GM18868 (cell line): ENCODE measurements around the gene BORCS5.
"Not testable (repeated sequence)": the region's sequence is repeated elsewhere in the genome, so short reads cannot be mapped to it uniquely, and the experiment has no call there.

ENCODE experiments used
- ATAC-seq: cut with Tn5 transposase; IDR thresholded peaks from one replicate; pipeline ENCODE4 v1.9.1; 2021; ENCODE audit warnings: mild to moderate bottlenecking, moderate library complexity; ENCODE audit not compliant: unreplicated experiment

BORCS5 gene

GRCh38 chr12:12356896-12357718 lies at the start of gene BORCS5:
TSS of gene BORCS5 (plus strand) at chr12:12357078. CDS start at chr12:12357452, 374 bp downstream.
- peak; percentile 92 for ATAC-seq

DNA sequence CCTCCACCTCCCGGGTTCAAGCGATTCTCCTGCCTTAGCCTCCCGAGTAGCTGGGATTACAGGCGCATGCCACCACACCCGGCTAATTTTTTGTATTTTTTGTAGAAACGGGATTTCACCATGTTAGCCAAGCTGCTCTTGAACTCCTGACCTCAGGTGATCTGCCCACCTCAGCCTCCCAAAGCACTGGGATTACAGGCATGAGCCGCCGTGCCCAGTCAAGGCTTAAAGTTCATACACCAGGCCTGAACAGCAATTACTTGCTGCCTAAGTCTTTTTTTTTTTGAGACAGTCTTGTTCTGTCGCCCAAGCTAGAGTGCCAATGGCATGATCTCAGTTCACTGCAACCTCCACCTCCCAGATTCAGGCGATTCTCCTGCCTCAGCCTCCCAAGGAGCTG lies 46.2 kb upstream of the BORCS5 start:
- not testable (repeated sequence) for ATAC-seq

DNA sequence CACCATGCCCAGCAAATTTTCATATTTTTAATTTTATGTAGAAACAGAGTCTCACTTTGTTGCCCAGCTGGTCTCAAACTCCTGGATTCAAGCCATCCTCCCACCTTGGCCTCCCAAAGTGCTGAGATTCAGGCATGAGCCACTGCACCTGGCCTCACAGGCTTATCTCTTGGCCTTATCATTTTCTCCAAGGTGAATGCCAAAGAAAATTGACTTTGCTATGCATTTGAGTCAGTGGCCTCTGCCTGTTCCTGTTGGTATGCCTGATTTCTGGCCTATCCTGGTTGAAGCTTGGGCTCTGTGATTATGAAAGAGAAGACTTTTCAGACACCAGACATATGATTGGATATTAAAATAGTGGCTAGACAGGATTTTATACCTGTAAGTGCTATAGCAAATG lies 41.0 kb upstream of the BORCS5 start:
- no peak for ATAC-seq

DNA sequence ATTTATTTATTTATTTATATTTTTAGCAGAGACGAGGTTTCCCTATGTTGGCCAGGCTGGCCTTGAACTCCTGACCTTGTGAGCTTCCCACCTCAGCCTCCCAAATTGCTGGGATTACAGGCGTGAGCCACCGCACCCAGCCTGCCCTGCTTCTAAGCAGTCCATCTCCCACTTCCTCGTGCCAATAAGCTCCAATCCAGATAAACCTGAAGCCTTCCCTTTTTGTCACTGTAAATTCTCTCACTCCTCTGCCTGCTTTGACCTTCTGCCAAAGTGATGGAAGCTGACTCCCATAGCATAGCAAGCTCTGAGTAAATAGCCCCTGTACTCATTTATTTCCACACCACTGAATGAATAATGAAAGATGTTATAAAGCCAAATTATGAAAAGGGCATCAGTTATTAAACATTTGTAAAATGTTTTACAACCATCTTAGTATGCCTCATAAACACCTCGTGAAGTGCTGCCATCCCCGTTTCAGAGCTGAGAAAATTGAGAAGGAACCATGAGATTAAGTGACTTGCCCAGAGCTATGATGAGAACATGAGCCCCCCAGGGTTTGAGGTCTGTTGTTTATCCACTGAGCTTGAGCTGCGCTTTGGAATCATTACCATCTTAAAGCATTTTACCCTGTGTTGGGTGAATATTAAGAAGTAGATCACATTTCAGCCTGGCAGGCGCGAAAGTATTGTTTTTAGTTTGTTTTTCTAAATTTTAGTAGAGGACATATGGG lies 37.3 kb upstream of the BORCS5 start:
- ATAC-seq, result no peak

DNA sequence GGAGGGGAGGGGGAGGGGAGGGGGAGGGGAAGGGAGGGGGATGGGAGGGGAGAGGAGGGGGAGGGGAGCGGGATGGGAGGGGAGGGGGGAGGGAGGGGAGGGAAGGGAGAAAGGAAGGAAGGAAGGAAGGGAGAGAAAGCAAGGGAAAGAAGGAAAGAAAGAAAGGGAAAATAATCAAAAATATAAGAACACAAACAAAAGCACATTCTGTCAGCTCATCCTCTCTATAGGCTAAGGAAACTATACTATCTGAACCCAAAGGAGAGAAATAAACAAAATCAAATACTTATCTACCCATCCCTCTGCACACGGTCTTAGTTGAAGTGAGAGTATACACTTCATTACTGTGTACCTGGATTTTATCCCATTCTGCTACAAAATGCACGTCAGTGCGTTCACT lies 33.8 kb upstream of the BORCS5 start:
- ATAC-seq, result no peak

GRCh38 chr12:12323591-12323990 lies 33.3 kb upstream of the BORCS5 start:
- no peak for ATAC-seq

- no peak for ATAC-seq
These were observed 30.6 kb upstream of the BORCS5 start for GRCh38 chr12:12326262-12326661.

GRCh38 chr12:12327802-12328201 lies 29.1 kb upstream of the BORCS5 start:
- ATAC-seq, result no peak

DNA sequence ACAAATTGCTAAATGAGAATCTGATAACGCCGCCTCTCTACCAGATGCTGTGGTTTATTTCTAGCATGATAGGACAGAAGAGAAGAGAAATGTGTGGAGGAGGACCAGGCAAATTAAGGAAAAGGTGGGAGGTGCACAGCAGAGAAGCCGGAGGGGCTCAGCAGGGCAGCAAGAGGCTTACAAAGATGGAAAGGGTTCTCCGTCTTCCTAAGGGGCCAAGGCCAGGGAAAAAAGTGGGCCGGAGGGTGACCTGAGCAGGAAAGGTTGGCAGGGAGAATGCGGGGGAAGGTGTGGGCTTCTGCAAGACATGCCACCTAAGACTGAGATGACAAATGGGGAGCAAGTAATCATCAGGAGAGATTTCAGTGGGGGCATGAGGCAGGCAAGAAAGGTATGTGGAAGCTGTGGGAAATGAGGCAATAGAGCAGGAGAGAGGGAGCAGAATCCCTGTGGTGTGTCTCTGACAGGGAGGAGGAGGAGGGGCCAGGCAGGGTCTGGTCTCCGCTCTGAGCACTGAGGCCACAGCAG lies 25.6 kb upstream of the BORCS5 start:
- no peak for ATAC-seq

DNA sequence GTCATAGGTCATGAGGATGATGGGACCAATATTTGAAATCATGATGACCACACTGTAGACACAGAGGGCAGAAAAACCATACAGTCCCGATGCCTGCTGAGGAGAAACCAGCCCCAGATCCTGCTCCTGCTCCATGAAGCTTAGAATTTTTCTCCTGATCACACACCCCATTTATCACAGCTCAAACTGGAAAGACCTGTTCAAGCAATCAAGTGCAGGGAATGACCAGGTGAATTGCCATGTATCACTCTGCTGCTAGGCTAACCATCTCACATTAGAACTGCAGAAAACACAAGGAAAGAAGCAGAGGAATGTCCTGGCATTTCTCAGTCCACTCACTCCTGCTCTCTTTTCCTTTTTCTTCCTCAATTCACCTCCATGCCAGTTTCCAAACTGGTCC lies 25.0 kb upstream of the BORCS5 start:
- no peak for ATAC-seq

DNA sequence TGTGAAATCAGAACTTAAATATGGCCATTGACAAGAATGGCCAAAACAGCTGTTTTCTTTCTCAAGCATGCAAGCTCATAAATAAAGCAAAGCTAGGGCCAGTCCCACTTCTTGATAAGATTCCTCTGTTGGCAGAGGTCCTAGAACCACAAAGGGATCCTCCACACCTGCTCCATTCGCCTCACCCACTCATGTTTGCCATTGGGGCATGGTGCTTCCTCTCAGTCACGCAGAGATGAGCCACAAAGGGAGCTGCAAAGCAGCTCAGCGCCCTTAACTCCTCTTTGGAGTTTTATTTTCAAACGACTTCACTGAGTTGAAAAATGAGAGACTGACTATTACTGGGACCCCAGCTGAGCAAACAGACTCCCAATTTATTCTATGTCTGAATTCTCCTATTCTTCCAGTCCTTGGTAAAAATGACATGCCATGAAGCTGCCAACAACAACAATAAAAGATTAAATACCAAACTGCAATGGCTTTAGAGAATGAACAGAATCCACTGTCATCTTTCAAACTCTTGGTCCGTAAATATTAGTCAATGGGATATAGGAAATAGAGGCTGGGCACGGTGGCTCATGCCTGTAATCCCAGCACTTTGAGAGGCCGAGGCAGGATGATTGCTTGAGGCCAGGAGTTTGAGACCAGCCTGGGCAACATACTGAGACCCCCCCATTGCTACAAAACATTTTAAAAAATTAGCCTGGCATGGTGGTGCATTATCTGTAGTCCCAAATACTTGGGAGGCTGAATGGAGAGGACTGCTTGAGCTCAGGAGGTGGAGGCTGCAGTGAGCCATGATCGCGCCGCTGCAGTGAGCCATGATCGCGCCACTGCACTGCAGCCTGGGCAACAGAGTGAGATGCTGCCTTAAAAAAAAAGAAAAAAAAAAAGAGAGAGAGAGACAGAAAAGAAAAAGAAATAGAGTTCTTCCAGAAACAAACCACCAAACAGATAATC lies 23.2 kb upstream of the BORCS5 start:
- no peak for ATAC-seq

DNA sequence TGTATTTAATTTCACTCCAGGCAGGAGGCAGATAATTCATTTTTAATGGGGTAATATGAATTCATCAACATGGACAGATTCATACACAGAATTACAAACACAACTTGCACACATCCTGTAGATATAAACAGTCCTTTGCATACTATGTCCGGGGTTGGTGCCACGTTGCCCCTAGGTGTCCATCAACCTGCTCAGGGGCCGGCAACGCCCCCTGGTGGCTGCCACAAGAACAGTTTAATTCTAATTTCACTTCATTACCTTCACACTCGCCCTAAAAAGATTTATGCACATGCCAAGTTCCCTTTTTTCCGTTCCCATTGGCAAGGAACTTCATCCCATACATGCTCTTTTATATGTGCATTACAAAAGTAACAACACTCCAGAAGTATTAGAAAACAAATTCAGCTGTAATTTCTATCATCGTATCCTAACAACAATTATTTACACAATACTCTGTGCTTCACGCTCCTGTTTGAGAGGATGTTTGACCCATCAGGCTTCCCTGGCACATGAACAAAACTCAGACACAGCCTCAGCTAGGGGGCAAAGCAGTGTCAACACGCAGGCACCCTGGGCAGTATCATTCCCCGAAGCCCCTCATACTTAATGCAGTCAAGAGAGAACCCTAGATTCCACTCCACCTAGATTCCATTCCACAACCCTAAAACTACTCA lies 22.4 kb upstream of the BORCS5 start:
- peak; percentile 59 for ATAC-seq

DNA sequence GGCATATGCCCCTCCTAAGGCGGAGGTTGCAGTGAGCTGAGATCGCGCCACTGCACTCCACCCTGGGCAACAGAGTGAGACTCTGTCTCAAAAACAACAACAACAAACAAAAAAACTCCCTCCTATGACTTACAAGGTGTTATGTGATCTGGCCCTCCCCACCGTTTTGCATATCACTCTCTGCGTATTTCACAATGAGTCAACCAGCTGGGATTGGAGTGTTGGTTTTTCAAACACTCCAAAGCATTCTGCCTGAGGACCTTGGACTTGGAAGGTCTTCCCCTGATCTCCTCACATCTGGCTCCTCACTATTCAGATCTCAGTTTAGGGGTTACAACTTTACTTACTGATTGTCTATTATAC lies 20.8 kb upstream of the BORCS5 start:
- peak; percentile 40 for ATAC-seq

- ATAC-seq, result no peak
These were observed 20.4 kb upstream of the BORCS5 start for GRCh38 chr12:12336511-12336910.

DNA sequence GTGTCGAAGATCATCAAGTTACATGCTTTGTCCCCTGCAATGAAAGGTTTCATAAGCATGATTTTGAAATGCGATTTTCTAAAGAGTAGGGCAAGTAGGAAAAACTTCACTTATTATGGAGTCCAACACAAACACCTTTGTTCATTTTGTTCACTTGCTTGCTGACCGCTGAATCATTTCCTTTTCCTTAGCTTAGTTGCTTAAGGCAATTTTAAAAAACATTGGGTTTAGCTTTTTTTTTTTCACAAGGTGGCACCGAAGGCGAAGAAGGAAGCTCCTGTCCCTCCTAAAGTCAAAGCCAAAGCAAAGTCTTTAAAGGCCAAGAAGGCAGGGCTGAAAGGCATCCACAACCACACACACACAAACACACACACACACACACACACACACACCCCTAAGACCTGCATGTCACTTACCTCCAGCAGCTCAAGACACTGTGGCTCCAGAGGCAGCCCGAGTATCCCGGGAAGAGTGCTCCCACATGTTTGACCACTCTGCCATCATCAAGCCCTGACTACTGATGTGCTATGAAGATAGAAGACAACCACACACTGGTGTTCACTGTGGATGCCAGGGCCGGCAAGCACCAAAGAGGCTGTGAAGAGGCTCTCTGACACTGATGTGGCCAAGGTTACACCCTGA lies 18.2 kb upstream of the BORCS5 start:
- ATAC-seq, result no peak

GRCh38 chr12:12349711-12350665 lies 6.9 kb upstream of the BORCS5 start, which contains the start of gene MANSC1:
TSS of gene MANSC1 (minus strand) at chr12:12350242. CDS start at chr12:12343314, 6,928 bp downstream.
- ATAC-seq, result peak; percentile 48

DNA sequence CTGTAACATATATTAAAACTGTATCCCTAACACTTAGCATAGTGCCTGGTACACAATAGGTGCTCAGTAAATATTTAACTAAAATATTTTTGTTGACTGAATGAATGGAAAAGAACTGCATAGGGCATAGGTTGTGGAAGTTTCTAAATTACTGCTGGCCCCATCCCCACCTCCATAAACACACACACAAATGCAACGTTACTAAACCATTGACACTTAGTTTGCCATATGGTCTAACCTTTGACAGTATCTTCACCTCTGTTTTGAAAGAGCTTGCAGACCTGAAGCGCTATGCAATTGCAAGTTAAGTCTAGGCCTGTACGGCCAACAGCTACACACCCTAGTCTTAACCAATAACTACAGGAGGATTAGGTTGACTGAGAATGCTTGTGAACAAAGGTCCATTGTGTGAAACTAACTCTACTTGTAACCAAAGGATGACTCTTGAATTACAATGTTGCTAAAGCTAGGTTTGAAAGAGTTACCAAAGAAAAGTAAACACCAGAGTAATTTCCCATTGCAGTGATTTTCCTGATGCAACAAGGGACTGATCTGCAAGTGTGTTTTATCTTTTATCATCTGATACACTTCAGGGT lies 5.9 kb upstream of the BORCS5 start:
- no peak for ATAC-seq

GRCh38 chr12:12351468-12352185 lies 5.3 kb upstream of the BORCS5 start:
- ATAC-seq, result not testable (repeated sequence)
